ENCODE data around the gene GRIK4. TPM values are rescaled to one million over a fixed set of nuclear protein-coding genes. Genes with fewer than 3 reads are reported as not detected.

GRIK4 gene
- total and polyA plus RNA-seq, 4 donors = 0.41 to 4.9 (median 1.7) TPM

DNA sequence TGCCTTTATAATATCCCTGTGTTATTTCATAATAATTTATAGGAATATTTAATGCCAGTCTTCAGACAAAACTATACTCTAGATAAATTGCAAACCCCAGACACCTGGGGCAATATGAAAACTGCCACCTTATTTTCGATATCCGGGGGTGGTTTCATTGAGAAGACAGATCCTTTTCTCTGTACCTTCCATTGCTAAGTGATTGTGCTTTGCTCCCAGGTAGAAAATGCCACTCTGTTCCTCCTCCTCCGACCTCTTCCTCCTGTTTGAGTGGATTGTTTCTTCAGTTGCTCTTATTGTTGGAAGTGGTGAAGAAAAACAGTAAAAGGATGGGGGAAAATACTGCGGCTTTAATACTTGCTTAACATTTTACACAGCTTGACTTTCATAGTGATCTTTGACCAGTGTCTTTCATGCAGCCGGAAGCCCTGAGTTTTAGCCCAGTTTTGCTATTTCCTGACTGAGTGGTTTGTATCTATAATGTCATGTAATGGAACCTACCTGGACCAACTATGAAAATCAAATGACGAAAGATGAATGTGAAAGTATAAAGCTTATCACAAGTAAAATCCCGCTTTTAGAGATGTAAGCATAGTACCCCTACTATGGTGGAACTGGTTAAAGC, 5.6 kb upstream of the GRIK4 start:
- no peak overlapping the region for H3K9ac ChIP-seq (ENCODE audit: insufficient read depth in 1 of 2, low read length in 2 of 2)
- no peak overlapping the region for H3K27ac ChIP-seq (ENCODE audit: low read depth in 1 of 2, low read length in 1 of 2)
- H3K27me3 ChIP-seq (ENCODE audit: control insufficient read depth in 3 of 3, insufficient read depth in 3 of 3, low read length in 2 of 3) = peaks cover 0 to 20% (median 11%) of the 10 kb centered on the region in 3 donors
- ATAC-seq (ENCODE audit: insufficient read depth, low FRiP score) (no peak), DNase-seq (no peak)
- no peak overlapping the region for H3K4me3 ChIP-seq
- TF ChIP-seq, protein P1, sequence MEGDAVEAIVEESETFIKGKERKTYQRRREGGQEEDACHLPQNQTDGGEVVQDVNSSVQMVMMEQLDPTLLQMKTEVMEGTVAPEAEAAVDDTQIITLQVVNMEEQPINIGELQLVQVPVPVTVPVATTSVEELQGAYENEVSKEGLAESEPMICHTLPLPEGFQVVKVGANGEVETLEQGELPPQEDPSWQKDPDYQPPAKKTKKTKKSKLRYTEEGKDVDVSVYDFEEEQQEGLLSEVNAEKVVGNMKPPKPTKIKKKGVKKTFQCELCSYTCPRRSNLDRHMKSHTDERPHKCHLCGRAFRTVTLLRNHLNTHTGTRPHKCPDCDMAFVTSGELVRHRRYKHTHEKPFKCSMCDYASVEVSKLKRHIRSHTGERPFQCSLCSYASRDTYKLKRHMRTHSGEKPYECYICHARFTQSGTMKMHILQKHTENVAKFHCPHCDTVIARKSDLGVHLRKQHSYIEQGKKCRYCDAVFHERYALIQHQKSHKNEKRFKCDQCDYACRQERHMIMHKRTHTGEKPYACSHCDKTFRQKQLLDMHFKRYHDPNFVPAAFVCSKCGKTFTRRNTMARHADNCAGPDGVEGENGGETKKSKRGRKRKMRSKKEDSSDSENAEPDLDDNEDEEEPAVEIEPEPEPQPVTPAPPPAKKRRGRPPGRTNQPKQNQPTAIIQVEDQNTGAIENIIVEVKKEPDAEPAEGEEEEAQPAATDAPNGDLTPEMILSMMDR (IDR thresholded peaks at IDR 0.05; ENCODE audit: control extremely low read depth, extremely low read depth) = no peak
- 88 to 89% methylated on average over 7 of the region's 7 CpGs for whole genome bisulfite sequencing, 2 donors
- H3K4me1 ChIP-seq (ENCODE audit: control insufficient read depth in 5 of 5, insufficient read depth in 5 of 5, low read length in 5 of 5) = peaks cover 0 to 4% (median 0%) of the 10 kb centered on the region in 5 donors
- no peaks in the 10 kb centered on the region for H3K9me3 ChIP-seq (ENCODE audit: control insufficient read depth in 4 of 4, insufficient read depth in 3 of 4, low read length in 3 of 4)
- no peaks in the 10 kb centered on the region for H3K36me3 ChIP-seq (ENCODE audit: control insufficient read depth in 4 of 4, insufficient read depth in 4 of 4, low read length in 4 of 4)

DNA sequence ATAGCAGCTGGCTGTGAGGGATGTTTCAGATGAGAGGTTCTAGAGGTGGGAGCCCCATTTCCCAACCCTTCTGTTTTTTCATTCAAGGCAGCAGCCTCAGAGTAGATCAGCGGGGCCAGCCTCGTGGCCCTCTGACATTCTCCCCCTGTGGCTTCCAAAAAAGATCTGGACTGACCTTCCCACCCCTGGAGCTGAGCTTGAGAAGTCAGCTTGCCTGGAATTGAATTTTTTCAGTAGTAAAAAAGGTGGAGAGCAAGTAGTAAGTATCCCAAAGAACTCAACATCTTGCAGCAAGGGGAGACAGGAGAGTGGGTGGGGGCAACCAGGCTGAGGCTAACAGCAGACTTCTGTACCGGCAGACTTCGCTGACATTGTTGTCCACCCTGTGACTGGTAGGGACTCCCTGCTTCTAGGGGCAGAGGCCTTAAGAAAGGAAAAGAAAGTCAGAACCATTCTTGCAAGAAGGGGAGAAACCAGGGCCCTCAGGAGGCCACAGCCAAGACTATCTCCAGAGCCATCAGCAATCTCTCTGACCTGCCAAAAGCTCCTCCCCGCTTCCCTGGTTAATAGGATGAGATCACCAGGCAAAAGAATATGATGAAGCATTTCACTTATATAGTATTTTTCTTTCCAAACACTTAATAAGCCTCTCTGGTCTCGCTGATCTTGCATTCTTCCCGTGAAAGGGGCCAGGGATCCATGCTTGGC, 2.0 kb upstream of the GRIK4 start:
- Histone ChIP-seq H3K27me3 (ENCODE audit: control insufficient read depth in 3 of 3, insufficient read depth in 3 of 3, low read length in 2 of 3) (peaks cover 0 to 26% (median 11%) of the 10 kb centered on the region in 3 donors), H3K4me3 (no peak overlapping the region), H3K9ac (ENCODE audit: insufficient read depth in 1 of 2, low read length in 2 of 2) (no peak overlapping the region), H3K27ac (ENCODE audit: low read depth in 1 of 2, low read length in 1 of 2) (no peak overlapping the region), H3K36me3 (ENCODE audit: control insufficient read depth in 4 of 4, insufficient read depth in 4 of 4, low read length in 4 of 4) (no peaks in the 10 kb centered on the region), H3K4me1 (ENCODE audit: control insufficient read depth in 5 of 5, insufficient read depth in 5 of 5, low read length in 5 of 5) (peaks cover 0 to 19% (median 2%) of the 10 kb centered on the region in 5 donors), H3K9me3 (ENCODE audit: control insufficient read depth in 4 of 4, insufficient read depth in 3 of 4, low read length in 3 of 4) (no peaks in the 10 kb centered on the region)
- 81 to 83% methylated on average over 7 of the region's 7 CpGs for WGBS, 2 donors
- TF ChIP-seq, protein P1 (IDR thresholded peaks at IDR 0.05; ENCODE audit: control extremely low read depth, extremely low read depth) = no peak
- ATAC-seq (ENCODE audit: insufficient read depth, low FRiP score) (no peak), DNase-seq (no peak)

DNA sequence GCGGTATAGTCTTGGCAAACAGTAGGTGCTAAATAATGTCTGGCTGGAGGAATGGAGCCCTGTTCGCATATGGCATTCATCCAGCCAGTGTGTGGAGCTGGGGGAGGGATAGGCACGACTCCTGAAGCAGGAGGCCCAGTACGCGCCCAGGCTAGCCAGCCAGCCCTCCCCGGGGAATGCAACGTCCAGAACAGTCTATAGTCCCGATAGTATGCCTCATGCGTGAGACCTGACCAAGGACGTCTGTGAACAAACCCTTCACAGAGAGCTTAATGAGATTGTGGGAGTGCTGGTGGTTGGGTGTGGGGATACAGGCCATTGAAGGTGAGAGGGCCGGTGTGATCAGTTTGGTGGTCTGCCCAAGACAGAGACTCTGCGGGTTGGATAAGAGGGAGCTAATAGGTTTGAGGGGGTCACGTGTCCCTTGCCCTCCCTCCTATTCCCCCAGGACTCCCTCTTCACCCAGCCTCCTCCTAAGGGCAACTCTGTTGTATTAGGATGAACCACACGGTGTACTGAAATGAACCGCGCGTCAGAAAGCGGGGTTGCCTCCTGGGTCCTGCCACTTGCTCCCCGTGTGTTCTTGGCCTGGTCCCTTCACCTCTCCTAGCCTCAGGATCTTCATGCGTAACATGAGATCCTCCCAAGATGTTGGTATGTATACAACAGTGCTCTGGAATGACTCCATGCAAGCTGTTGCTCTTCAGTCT, 987 bp upstream of the GRIK4 start:
- Histone ChIP-seq H3K9me3 (ENCODE audit: control insufficient read depth in 4 of 4, insufficient read depth in 3 of 4, low read length in 3 of 4) (no peaks in the 10 kb centered on the region), H3K27me3 (ENCODE audit: control insufficient read depth in 3 of 3, insufficient read depth in 3 of 3, low read length in 2 of 3) (peaks cover 0 to 32% (median 11%) of the 10 kb centered on the region in 3 donors), H3K27ac (ENCODE audit: low read depth in 1 of 2, low read length in 1 of 2) (no peak overlapping the region), H3K4me1 (ENCODE audit: control insufficient read depth in 5 of 5, insufficient read depth in 5 of 5, low read length in 5 of 5) (peaks cover 0 to 17% (median 2%) of the 10 kb centered on the region in 5 donors), H3K9ac (ENCODE audit: insufficient read depth in 1 of 2, low read length in 2 of 2) (no peak overlapping the region), H3K4me3 (no peak overlapping the region), H3K36me3 (ENCODE audit: control insufficient read depth in 4 of 4, insufficient read depth in 4 of 4, low read length in 4 of 4) (no peaks in the 10 kb centered on the region)
- DNase-seq = no peak
- ATAC-seq (ENCODE audit: insufficient read depth, low FRiP score) = no peak
- WGBS, 2 donors = 66 to 78% methylated on average over 20 of the region's 20 CpGs
- TF ChIP-seq, protein P1 (IDR thresholded peaks at IDR 0.05; ENCODE audit: control extremely low read depth, extremely low read depth) = no peak

Data from lung (tissue), 12 donors.